Neural crest cell (in vitro differentiated cells): Measurements from ENCODE around the gene RYR1. TPM values are rescaled to one million over a fixed set of nuclear protein-coding genes. Genes with fewer than 3 reads are reported as not detected.

Experiments used
- DNase-seq: peaks from one replicate; pipeline ENCODE4 v3.0.0; 2021; ENCODE audit warnings: low read depth, mixed read lengths, low spot score
- H3K27ac Mint-ChIP-seq: one replicate; pipeline ENCODE4 v1.8.0; 2021; ENCODE audit warnings: mild to moderate bottlenecking, mixed read lengths; ENCODE audit not compliant: unreplicated experiment
- H3K27me3 Mint-ChIP-seq: 2 replicates; pipeline ENCODE4 v1.8.0; 2021; ENCODE audit warnings: low read depth, mild to moderate bottlenecking, mixed read lengths
- H3K36me3 Mint-ChIP-seq: 2 replicates; pipeline ENCODE4 v1.8.0; 2021; ENCODE audit warnings: low read depth, mild to moderate bottlenecking, mixed read lengths
- H3K4me1 Mint-ChIP-seq: 2 replicates; pipeline ENCODE4 v1.8.0; 2021; ENCODE audit warnings: mixed read lengths
- H3K4me3 Mint-ChIP-seq: one replicate; pipeline ENCODE4 v1.8.0; 2021; ENCODE audit warnings: mild to moderate bottlenecking, mixed read lengths
- H3K9me3 Mint-ChIP-seq: 2 replicates; pipeline ENCODE4 v1.8.0; 2021; ENCODE audit warnings: mixed read lengths
- total RNA-seq: library from RNA; stranded (reverse); gene quantifications from 2 replicates; pipeline ENCODE4 v1.2.1, GENCODE V29; 2021
- TF ChIP-seq, protein P1 (sequence below): fragments of 200-600 bp; sonication (generic); conservative IDR thresholded peaks from 2 replicates; pipeline ENCODE4 v1.5.0; 2021; ENCODE audit warnings: antibody characterized with exemption, mild to moderate bottlenecking

The RYR1 gene
- total RNA-seq, 1 donor from 2014 or later, result 1.1 TPM

DNA sequence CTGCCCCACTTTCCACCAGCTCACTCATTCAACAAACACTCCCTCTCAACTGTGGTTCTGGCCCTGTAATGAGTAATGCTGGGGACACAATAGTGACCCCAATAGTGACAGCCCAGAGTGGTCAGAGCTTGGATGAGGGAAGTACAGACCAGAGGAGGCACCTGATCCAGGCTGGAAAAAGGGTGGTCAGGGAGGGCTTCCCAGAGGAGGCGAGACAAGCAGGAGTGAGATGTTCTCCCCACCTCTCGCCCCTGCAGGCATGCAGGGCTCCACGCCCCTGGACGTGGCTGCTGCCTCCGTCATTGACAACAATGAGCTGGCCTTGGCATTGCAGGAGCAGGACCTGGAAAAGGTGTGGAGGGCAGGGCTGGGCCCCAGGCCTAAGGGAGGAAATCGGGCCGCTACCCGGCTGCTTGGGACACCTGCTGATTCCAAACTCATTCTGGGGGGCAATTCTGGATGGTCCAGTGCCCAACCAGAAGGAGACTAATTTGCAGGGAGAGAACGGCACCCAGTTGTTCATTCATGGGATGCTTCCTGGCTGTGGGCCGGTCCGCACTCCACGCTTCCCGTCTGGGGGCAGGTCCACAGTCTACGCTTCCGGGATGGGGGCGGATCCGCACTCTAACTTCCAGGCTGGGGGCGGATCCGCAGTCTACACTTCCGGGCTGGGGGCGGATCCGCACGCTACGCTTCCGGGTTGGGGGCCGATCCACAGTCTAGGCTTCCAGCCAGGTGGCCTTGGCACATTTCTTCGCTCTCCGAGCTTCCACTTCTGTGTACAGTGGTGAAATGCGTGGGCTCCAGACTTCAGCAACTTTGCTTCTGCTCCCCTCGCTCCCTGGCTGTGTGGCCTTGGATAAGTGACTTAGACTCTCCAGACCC, 63.4 kb downstream of the RYR1 start:
- no peak for DNase-seq
- Mint-ChIP-seq H3K4me3 (no peak overlapping the region), H3K9me3 (no peaks in the 10 kb centered on the region), H3K27me3 (no peaks in the 10 kb centered on the region), H3K4me1 (no peaks in the 10 kb centered on the region), H3K27ac (no peak overlapping the region), H3K36me3 (no peaks in the 10 kb centered on the region)
- TF ChIP-seq, protein P1, sequence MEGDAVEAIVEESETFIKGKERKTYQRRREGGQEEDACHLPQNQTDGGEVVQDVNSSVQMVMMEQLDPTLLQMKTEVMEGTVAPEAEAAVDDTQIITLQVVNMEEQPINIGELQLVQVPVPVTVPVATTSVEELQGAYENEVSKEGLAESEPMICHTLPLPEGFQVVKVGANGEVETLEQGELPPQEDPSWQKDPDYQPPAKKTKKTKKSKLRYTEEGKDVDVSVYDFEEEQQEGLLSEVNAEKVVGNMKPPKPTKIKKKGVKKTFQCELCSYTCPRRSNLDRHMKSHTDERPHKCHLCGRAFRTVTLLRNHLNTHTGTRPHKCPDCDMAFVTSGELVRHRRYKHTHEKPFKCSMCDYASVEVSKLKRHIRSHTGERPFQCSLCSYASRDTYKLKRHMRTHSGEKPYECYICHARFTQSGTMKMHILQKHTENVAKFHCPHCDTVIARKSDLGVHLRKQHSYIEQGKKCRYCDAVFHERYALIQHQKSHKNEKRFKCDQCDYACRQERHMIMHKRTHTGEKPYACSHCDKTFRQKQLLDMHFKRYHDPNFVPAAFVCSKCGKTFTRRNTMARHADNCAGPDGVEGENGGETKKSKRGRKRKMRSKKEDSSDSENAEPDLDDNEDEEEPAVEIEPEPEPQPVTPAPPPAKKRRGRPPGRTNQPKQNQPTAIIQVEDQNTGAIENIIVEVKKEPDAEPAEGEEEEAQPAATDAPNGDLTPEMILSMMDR, result no peak

DNA sequence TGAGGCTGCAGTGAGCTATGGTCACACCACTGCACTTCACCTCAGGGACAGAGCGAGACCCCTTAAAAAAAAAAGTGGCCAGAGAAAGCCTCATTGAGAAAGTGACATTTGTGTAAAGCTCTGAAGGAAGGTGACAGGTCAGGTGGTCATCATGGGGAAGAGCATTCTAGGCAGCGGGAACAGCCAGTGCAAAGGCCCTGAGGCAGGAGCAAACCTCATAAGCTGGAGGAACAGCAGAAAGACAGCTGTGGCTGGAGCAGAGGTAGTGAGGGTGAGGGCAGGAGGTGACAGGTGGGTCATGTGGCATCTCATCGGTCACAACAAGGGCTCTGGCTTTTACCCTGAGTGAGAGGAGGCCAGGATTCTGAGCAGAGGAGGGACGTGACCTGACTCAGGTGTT, 64.4 kb downstream of the RYR1 start:
- no peak overlapping the region for H3K4me3 Mint-ChIP-seq
- no peaks in the 10 kb centered on the region for H3K9me3 Mint-ChIP-seq
- DNase-seq, result no peak
- TF ChIP-seq, protein P1, result no peak
- no peaks in the 10 kb centered on the region for H3K27me3 Mint-ChIP-seq
- H3K4me1 Mint-ChIP-seq, result no peaks in the 10 kb centered on the region
- no peak overlapping the region for H3K27ac Mint-ChIP-seq
- no peaks in the 10 kb centered on the region for H3K36me3 Mint-ChIP-seq

DNA sequence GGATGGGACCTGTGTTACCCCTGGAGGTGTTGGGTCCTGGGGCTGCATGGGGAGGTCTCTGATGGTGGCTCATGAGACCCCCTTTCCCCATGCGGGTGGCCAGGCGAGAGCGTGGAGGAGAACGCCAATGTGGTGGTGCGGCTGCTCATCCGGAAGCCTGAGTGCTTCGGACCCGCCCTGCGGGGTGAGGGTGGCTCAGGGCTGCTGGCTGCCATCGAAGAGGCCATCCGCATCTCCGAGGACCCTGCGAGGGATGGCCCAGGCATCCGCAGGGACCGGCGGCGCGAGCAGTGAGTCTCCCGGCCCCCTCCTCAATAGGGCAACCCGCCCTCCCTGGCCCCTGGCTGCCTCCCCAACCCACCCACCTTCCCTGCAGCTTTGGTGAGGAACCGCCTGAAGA, 66.0 kb downstream of the RYR1 start:
- H3K9me3 Mint-ChIP-seq, result peaks cover 3% of the 10 kb centered on the region
- no peaks in the 10 kb centered on the region for H3K27me3 Mint-ChIP-seq
- no peak for DNase-seq
- no peaks in the 10 kb centered on the region for H3K4me1 Mint-ChIP-seq
- H3K27ac Mint-ChIP-seq, result no peak overlapping the region
- no peaks in the 10 kb centered on the region for H3K36me3 Mint-ChIP-seq
- TF ChIP-seq, protein P1, result no peak
- no peak overlapping the region for H3K4me3 Mint-ChIP-seq

DNA sequence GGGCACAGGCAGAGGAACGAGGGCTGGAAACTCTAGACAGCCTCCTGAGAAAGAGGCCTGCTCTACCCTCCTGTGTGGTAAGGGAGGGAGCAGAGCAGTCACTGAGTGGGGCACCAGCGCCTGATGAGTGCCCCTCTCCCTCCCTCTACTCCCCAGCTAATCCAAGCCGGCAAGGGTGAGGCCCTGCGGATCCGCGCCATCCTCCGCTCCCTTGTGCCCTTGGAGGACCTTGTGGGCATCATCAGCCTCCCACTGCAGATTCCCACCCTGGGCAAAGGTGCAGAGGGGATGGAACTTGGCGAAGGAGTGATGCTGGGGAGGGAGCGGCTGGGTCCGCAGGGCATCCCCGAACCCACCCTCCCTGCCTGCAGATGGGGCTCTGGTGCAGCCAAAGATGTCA, 67.0 kb downstream of the RYR1 start:
- Mint-ChIP-seq H3K4me1 (no peaks in the 10 kb centered on the region), H3K9me3 (peaks cover 3% of the 10 kb centered on the region), H3K4me3 (no peak overlapping the region), H3K27me3 (no peaks in the 10 kb centered on the region), H3K36me3 (no peaks in the 10 kb centered on the region), H3K27ac (no peak overlapping the region)
- no peak for DNase-seq
- TF ChIP-seq, protein P1, result no peak

DNA sequence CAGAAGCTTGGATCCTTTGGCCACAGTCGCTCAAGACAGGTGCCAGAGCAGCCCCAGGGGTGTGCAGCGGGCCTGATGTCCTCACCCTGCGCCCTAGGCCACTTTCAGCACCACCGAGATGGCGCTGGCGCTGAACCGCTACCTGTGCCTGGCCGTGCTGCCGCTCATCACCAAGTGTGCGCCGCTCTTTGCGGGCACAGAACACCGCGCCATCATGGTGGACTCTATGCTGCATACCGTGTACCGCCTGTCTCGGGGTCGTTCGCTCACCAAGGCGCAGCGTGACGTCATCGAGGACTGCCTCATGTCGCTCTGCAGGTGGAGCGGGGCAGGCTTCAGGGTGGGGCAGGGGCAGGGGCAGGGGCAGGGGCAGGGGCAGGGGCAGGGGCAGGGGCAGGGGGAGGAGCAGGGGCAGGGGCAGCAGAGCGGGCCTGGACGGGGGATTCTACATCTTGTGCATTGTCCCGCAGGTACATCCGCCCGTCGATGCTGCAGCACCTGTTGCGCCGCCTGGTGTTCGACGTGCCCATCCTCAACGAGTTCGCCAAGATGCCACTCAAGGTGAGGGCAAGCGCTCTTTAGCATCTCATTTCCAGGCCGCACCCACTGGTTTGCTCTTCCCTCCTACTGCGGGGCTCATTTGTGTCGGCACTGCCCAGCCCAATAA, 69.1 kb downstream of the RYR1 start:
- DNase-seq, result no peak
- no peaks in the 10 kb centered on the region for H3K4me1 Mint-ChIP-seq
- TF ChIP-seq, protein P1, result no peak
- no peaks in the 10 kb centered on the region for H3K36me3 Mint-ChIP-seq
- H3K27ac Mint-ChIP-seq, result no peak overlapping the region
- H3K27me3 Mint-ChIP-seq, result no peaks in the 10 kb centered on the region
- peaks cover 3% of the 10 kb centered on the region for H3K9me3 Mint-ChIP-seq
- H3K4me3 Mint-ChIP-seq, result no peak overlapping the region
